Measurements from ENCODE around the gene LIG1. TPM values are rescaled to one million over a fixed set of nuclear protein-coding genes. Genes with fewer than 3 reads are reported as not detected.

The LIG1 gene
- total RNA-seq, 1 donor from 2014 or later, result 18.4 TPM

DNA sequence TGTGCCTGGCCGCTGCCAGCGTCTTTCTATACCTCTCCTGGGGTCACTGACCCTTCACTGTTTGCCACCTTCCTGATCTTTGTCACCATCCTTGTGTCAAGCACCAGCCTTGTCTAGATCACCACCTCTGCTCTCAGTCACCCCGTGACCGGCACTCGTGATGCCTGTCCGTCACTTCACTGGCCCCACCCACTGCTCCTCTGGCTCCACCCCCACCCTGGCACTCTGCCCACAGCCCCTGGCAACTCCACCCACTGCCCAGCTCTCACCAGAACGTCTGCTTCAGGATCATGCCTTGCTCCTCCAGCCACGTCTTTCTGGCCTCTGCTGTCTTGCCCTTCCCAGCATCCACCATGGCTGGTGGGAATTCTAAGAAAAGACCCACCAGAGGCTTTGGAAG lies 34.7 kb downstream of the LIG1 start:
- H3K4me1 ChIP-seq, result no peaks in the 10 kb centered on the region
- no peaks in the 10 kb centered on the region for H3K27me3 ChIP-seq (ENCODE audit: low read depth)
- ATAC-seq, result no peak
- DNase-seq, result no peak
- no peaks in the 10 kb centered on the region for H3K9me3 ChIP-seq
- no peak overlapping the region for H3K4me3 ChIP-seq
- no peak overlapping the region for H3K27ac ChIP-seq
- no peak for TF ChIP-seq CTCF (IDR thresholded peaks at IDR 0.05)
- intact Hi-C loops (cut with DNase I), result no loop called here
- H3K36me3 ChIP-seq, result no peaks in the 10 kb centered on the region

DNA sequence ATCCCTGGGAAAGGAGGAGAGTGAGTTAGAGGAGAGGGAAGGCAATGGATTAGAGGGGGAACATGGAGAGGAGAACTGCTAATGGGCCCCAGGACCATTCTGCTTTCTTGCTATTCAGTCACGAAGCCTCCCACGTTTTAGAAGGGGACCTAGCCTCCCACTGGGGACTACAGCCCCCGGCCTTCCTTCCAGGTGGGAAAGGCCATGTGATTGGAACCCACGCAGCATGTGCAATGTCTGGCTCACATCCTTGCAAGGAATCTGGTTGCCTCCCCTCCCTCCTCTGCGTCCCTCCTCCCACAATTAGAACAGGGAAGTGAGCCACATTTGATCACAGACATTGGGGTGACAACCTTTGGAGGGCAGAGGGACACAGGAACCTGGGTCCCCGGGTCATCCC lies 37.0 kb downstream of the LIG1 start:
- DNase-seq (no peak), ATAC-seq (no peak)
- Histone ChIP-seq H3K36me3 (peaks cover 6% of the 10 kb centered on the region), H3K4me1 (no peaks in the 10 kb centered on the region), H3K9me3 (no peaks in the 10 kb centered on the region), H3K4me3 (no peak overlapping the region), H3K27me3 (ENCODE audit: low read depth) (no peaks in the 10 kb centered on the region), H3K27ac (no peak overlapping the region)
- intact Hi-C loops (cut with DNase I), result no loop called here
- TF ChIP-seq CTCF (IDR thresholded peaks at IDR 0.05), result no peak

- Histone ChIP-seq H3K27ac (no peak overlapping the region), H3K4me1 (peaks cover 9% of the 10 kb centered on the region), H3K36me3 (peaks cover 38% of the 10 kb centered on the region), H3K9me3 (no peaks in the 10 kb centered on the region), H3K4me3 (no peak overlapping the region), H3K27me3 (ENCODE audit: low read depth) (no peaks in the 10 kb centered on the region)
- TF ChIP-seq CTCF (IDR thresholded peaks at IDR 0.05), result no peak
- DNase-seq (no peak), ATAC-seq (no peak)
- intact Hi-C loops (cut with DNase I), result no loop called here
Measured at GRCh38 chr19:48127561-48127960, 42.6 kb downstream of the LIG1 start.

DNA sequence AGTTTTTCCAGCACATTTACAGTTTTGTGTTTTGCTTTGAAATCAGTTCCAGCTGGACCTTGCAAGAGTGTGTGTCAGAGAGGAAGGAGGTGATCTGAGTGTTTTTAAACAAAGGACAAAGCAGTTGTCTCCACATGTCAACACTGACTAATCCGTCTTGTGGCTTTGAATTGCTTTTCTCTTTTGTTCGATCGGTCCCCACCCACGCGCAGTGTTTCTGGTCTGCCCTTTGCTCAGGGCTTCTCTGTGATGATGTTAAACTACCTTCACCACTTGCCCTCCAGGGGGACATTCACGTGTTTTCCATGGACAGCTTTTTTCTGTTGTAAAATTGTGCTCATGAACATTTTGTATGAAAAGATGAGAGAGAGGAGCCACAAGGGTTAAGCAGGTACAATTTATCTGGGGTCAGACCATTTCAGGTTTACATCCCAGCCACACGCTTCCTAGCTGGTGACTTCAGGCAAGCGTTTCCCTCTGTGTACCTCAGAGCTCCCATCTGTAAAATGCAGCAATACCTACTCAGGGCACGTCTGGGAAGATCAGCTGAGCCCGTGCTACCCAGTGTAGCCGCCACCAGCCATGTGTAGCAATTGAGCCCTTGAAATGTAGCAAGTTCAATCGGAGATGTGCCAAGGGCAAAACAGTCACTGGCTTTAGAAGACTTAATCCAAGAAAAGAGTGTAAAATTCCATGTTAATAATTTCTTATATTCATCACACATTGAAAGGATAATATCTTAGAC lies 46.1 kb downstream of the LIG1 start:
- intact Hi-C loops (cut with DNase I), result no loop called here
- H3K27ac ChIP-seq, result peak overlapping the region; percentile 70
- no peaks in the 10 kb centered on the region for H3K27me3 ChIP-seq (ENCODE audit: low read depth)
- ATAC-seq (no peak), DNase-seq (no peak)
- TF ChIP-seq CTCF (IDR thresholded peaks at IDR 0.05), result no peak
- H3K9me3 ChIP-seq, result no peaks in the 10 kb centered on the region
- no peak overlapping the region for H3K4me3 ChIP-seq
- peaks cover 42% of the 10 kb centered on the region for H3K36me3 ChIP-seq
- peaks cover 14% of the 10 kb centered on the region for H3K4me1 ChIP-seq

GRCh38 chr19:48122421-48122820 lies 47.7 kb downstream of the LIG1 start:
- peaks cover 37% of the 10 kb centered on the region for H3K36me3 ChIP-seq
- no peak overlapping the region for H3K4me3 ChIP-seq
- DNase-seq (no peak), ATAC-seq (no peak)
- peak overlapping the region; percentile 70 for H3K27ac ChIP-seq
- intact Hi-C loops (cut with DNase I), result no loop called here
- TF ChIP-seq CTCF (IDR thresholded peaks at IDR 0.05), result no peak
- peaks cover 14% of the 10 kb centered on the region for H3K4me1 ChIP-seq
- no peaks in the 10 kb centered on the region for H3K27me3 ChIP-seq (ENCODE audit: low read depth)
- no peaks in the 10 kb centered on the region for H3K9me3 ChIP-seq
